ENCODE results near the gene PPP2R1B. TPM values are rescaled to one million over a fixed set of nuclear protein-coding genes. Genes with fewer than 3 reads are reported as not detected.

PPP2R1B gene
- total and polyA plus RNA-seq, 11 donors, result 4.2 to 99.9 (median 7.9) TPM

GRCh38 chr11:111737444-111738210 lies 28.6 kb downstream of the PPP2R1B start:
- 37 to 55% (median 49%) methylated on average over 11 to 14 of the region's 14 CpGs for WGBS, 4 donors
- Histone ChIP-seq H3K27ac (peak overlapping the region; percentile 79 to 98 (median 94)), H3K9me3 (no peaks in the 10 kb centered on the region), H3K36me3 (peaks cover 0 to 42% (median 27%) of the 10 kb centered on the region in 9 donors), H3K4me3 (peak overlapping the region in 1 of 12 donors; percentile 11), H3K27me3 (no peaks in the 10 kb centered on the region), H3K4me1 (peaks cover 2 to 68% (median 58%) of the 10 kb centered on the region in 12 donors)
- ATAC-seq (peak in 1 of 4 donors; percentile 36), DNase-seq (peak in 1 of 5 donors; percentile 55)
- intact Hi-C loops (cut with DNase I), result no loop called here
- TF ChIP-seq CTCF (IDR thresholded peaks at IDR 0.05) (no peak), POLR2A (IDR thresholded peaks at IDR 0.05) (no peak)

GRCh38 chr11:111736621-111737443 lies 29.4 kb downstream of the PPP2R1B start:
- intact Hi-C loops (cut with DNase I), result no loop called here
- Histone ChIP-seq H3K27me3 (no peaks in the 10 kb centered on the region), H3K4me1 (peaks cover 2 to 73% (median 65%) of the 10 kb centered on the region in 12 donors), H3K4me3 (peak overlapping the region in 1 of 12 donors; percentile 11), H3K9me3 (no peaks in the 10 kb centered on the region), H3K36me3 (peaks cover 0 to 34% (median 19%) of the 10 kb centered on the region in 9 donors), H3K27ac (peak overlapping the region; percentile 79 to 98 (median 94))
- no peak for ATAC-seq
- TF ChIP-seq POLR2A (IDR thresholded peaks at IDR 0.05) (no peak), CTCF (IDR thresholded peaks at IDR 0.05) (no peak)
- no peak for DNase-seq
- WGBS, 4 donors, result 76 to 81% (median 79%) methylated on average over 15 of the region's 15 CpGs

GRCh38 chr11:111736181-111736590 lies 30.0 kb downstream of the PPP2R1B start:
- peaks cover 0 to 27% (median 12%) of the 10 kb centered on the region in 9 donors for H3K36me3 ChIP-seq
- H3K27ac ChIP-seq, result peak overlapping the region; percentile 79 to 98 (median 94)
- WGBS, 4 donors, result 48 to 60% (median 52%) methylated on average over 8 to 11 of the region's 11 CpGs
- intact Hi-C loops (cut with DNase I), result no loop called here
- DNase-seq (no peak), ATAC-seq (peak in 1 of 4 donors; percentile 3)
- H3K4me3 ChIP-seq, result peak overlapping the region in 6 of 12 donors; percentile 49 to 65 (median 54)
- H3K27me3 ChIP-seq, result no peaks in the 10 kb centered on the region
- no peak for TF ChIP-seq POLR2A (IDR thresholded peaks at IDR 0.05)
- no peak for TF ChIP-seq CTCF (IDR thresholded peaks at IDR 0.05)
- H3K4me1 ChIP-seq, result peaks cover 2 to 75% (median 72%) of the 10 kb centered on the region in 12 donors
- H3K9me3 ChIP-seq, result no peaks in the 10 kb centered on the region
